B cell (primary cell): ENCODE data around the gene SLC6A4.

Experiments used
- EZH2 ChIP-seq: IDR thresholded peaks from 2 replicates; pipeline ENCODE4 v1.6.1; 2012; ENCODE audit warnings: borderline replicate concordance, low read depth, mild to moderate bottlenecking, moderate library complexity, low read length; ENCODE audit not compliant: insufficient read depth, poor library complexity, severe bottlenecking
- TF ChIP-seq, protein P1 (sequence below): fragments of 200-600 bp; IDR thresholded peaks from one replicate; pipeline ENCODE4 v1.8.0; 2022; ENCODE audit warnings: antibody characterized with exemption, mild to moderate bottlenecking

DNA sequence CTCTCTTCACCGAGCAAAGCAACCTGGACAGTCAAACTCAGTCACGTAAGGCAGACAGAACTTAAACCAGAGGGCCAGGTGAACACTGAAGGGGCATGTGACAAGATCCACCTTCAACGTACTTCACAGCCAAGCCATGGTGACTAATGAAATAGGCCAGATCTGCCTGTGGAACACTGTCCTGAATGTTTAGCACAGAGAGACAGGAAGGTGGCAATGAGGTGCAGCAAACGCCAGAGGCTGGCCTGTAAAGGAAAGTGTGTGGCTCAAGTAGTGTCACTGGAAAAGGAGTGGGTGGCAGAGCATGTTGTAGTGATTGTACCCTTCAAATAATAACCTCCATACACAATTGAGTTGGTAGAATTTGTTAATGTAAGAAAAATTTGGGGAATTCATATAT lies 38.1 kb downstream of the SLC6A4 start:
- TF ChIP-seq, protein P1, sequence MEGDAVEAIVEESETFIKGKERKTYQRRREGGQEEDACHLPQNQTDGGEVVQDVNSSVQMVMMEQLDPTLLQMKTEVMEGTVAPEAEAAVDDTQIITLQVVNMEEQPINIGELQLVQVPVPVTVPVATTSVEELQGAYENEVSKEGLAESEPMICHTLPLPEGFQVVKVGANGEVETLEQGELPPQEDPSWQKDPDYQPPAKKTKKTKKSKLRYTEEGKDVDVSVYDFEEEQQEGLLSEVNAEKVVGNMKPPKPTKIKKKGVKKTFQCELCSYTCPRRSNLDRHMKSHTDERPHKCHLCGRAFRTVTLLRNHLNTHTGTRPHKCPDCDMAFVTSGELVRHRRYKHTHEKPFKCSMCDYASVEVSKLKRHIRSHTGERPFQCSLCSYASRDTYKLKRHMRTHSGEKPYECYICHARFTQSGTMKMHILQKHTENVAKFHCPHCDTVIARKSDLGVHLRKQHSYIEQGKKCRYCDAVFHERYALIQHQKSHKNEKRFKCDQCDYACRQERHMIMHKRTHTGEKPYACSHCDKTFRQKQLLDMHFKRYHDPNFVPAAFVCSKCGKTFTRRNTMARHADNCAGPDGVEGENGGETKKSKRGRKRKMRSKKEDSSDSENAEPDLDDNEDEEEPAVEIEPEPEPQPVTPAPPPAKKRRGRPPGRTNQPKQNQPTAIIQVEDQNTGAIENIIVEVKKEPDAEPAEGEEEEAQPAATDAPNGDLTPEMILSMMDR, result no peak
- no peak for TF ChIP-seq EZH2
